Vagina (tissue), 2 donors: ENCODE measurements around the gene IDUA. TPM values are rescaled to one million over a fixed set of nuclear protein-coding genes. Genes with fewer than 3 reads are reported as not detected.

ENCODE experiments used
- DNase-seq, 2 donors: peaks; one replicate each; pipeline ENCODE4 v3.0.0-alpha.2; 2017; ENCODE audit errors: extremely low spot score in 2 of 2
- H3K27ac ChIP-seq: fragments of 200-600 bp; sonication (generic); one replicate; pipeline ENCODE4 v1.5.1; 2019
- H3K27me3 ChIP-seq: fragments of 200-600 bp; sonication (generic); one replicate; pipeline ENCODE4 v1.5.1; 2019
- H3K36me3 ChIP-seq, 2 donors: fragments of 200-600 bp; sonication (generic); one replicate each; pipeline ENCODE4 v1.5.1; 2017 to 2019
- H3K4me1 ChIP-seq: fragments of 200-600 bp; sonication (generic); one replicate; pipeline ENCODE4 v1.5.1; 2019
- H3K4me3 ChIP-seq, 2 donors: fragments of 200-600 bp; sonication (generic); 1 replicate in 1 of 2; 2 replicates in 1 of 2; pipeline ENCODE4 v1.5.1; 2016 to 2019
- H3K9me3 ChIP-seq: fragments of 200-600 bp; sonication (generic); one replicate; pipeline ENCODE4 v1.5.1; 2019
- CTCF ChIP-seq, 3 experiments: fragments of 450-650 bp in 2 of 3; fragments of 200-600 bp in 1 of 3; sonication (generic) in 1 of 3; IDR thresholded peaks; one replicate each; pipeline ENCODE4 v1.5.1; 2017 to 2019; ENCODE audit warnings: antibody characterized with exemption in 3 of 3, mild to moderate bottlenecking in 2 of 3, moderate library complexity in 2 of 3
- POLR2A ChIP-seq, 2 donors: fragments of 450-650 bp; IDR thresholded peaks; one replicate each; pipeline ENCODE4 v1.6.1; 2017; ENCODE audit warnings: antibody characterized with exemption in 2 of 2, mild to moderate bottlenecking in 2 of 2, moderate library complexity in 2 of 2
- POLR2AphosphoS5 ChIP-seq, 2 donors: sonication (generic); formaldehyde crosslinking; IDR thresholded peaks; one replicate each; pipeline ENCODE4 v1.9.0; 2017; ENCODE audit warnings: antibody characterized with exemption in 2 of 2, mild to moderate bottlenecking in 2 of 2, low read depth in 1 of 2; ENCODE audit not compliant: insufficient read depth in 1 of 2
- intact Hi-C: fragments of 100-400 bp; cut with DNase I; formaldehyde crosslinking; loops from one replicate; pipeline ENCODE4 v1.15.1; 2023
- total RNA-seq: library from RNA; depleted of rRNA; stranded (reverse); fragments of >200 nt; gene quantifications from one replicate; pipeline ENCODE4 v1.2.3, GENCODE V29; 2016

Gene IDUA
- total RNA-seq, 1 donor from 2014 or later = 28.0 TPM

GRCh38 chr4:949656-950055, 37.2 kb upstream of the IDUA start:
- H3K4me3 ChIP-seq = no peak overlapping the region
- no peaks in the 10 kb centered on the region for H3K4me1 ChIP-seq
- TF ChIP-seq POLR2A (IDR thresholded peaks at IDR 0.05) = no peak
- TF ChIP-seq POLR2AphosphoS5 (IDR thresholded peaks at IDR 0.05; ENCODE audit: insufficient read depth in 1 of 2, low read depth in 1 of 2) = no peak
- no peak for TF ChIP-seq CTCF (IDR thresholded peaks at IDR 0.05)
- intact Hi-C loops = no loop called here
- DNase-seq = no peak
- H3K9me3 ChIP-seq = no peaks in the 10 kb centered on the region
- H3K27ac ChIP-seq = no peak overlapping the region
- peaks cover 0 to 6% of the 10 kb centered on the region in 2 donors for H3K36me3 ChIP-seq
- H3K27me3 ChIP-seq = no peaks in the 10 kb centered on the region

DNA sequence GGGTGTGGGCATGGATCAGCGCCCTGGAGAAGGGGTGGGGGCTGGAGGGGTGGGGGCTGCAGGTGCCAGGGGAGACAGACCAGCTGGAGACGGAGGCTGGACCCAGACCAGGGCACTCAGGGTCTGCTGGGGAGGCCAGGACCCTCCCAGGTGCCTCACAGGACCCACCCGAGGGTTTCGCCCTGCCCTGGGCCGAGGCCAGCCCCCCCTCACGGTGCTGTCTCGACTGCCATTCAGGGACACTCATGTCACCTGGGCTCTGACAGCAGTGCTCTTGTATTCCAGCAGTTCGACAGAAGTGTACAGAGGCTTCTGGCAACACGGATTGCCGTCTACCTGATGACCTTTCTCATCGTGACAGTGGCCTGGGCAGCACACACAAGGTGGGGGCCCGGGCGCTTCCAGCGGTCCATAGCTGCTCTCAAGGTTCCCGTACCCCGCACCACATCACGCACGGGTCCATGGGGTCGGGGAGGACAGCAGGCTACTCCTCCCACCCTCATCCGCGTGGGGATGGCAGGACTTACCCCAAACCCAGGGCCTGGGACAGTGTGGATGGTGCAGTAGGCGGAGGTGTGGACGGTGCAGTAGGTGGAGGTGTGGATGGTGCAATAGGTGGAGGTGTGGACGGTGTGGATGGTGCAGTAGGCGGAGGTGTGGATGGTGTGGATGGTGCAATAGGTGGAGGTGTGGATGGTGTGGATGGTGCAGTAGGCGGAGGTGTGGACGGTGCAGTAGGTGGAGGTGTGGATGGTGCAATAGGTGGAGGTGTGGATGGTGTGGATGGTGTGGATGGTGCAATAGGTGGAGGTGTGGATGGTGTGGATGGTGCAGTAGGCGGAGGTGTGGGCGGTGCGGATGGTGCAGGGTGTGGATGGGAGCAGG, 36.5 kb upstream of the IDUA start:
- no peak overlapping the region for H3K4me3 ChIP-seq
- peaks cover 0 to 13% of the 10 kb centered on the region in 2 donors for H3K36me3 ChIP-seq
- H3K9me3 ChIP-seq = no peaks in the 10 kb centered on the region
- H3K4me1 ChIP-seq = no peaks in the 10 kb centered on the region
- H3K27me3 ChIP-seq = no peaks in the 10 kb centered on the region
- DNase-seq = no peak
- intact Hi-C loops = no loop called here
- H3K27ac ChIP-seq = no peak overlapping the region
- no peak for TF ChIP-seq POLR2AphosphoS5 (IDR thresholded peaks at IDR 0.05; ENCODE audit: insufficient read depth in 1 of 2, low read depth in 1 of 2)
- no peak for TF ChIP-seq POLR2A (IDR thresholded peaks at IDR 0.05)
- TF ChIP-seq CTCF (IDR thresholded peaks at IDR 0.05) = no peak

DNA sequence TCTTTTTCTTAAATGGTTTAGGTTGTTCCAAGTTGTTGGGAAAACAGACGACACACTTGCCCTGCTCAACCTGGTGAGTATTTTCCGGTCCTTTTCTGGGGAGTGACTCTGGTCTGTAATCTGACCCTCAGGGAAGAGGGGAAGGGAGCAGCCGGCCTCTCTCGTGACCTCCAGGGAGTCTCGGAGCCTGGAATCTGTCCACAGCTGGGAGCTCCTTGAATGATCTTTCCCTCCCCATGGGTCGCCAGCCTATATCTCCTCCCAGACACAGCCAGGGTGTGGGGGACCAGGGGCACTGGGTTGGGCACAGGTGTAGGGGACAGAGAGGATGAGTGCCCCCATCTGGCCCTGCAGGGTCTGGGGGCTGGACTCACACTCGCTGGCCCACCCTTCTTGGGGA, 35.7 kb upstream of the IDUA start:
- no peaks in the 10 kb centered on the region for H3K27me3 ChIP-seq
- H3K9me3 ChIP-seq = no peaks in the 10 kb centered on the region
- intact Hi-C loops = no loop called here
- TF ChIP-seq POLR2A (IDR thresholded peaks at IDR 0.05) (no peak), CTCF (IDR thresholded peaks at IDR 0.05) (no peak), POLR2AphosphoS5 (IDR thresholded peaks at IDR 0.05; ENCODE audit: insufficient read depth in 1 of 2, low read depth in 1 of 2) (no peak)
- H3K4me3 ChIP-seq = no peak overlapping the region
- H3K36me3 ChIP-seq = peaks cover 0 to 13% of the 10 kb centered on the region in 2 donors
- no peak for DNase-seq
- no peak overlapping the region for H3K27ac ChIP-seq
- H3K4me1 ChIP-seq = no peaks in the 10 kb centered on the region

- Histone ChIP-seq H3K4me3 (no peak overlapping the region), H3K4me1 (no peaks in the 10 kb centered on the region), H3K9me3 (no peaks in the 10 kb centered on the region), H3K36me3 (peaks cover 0 to 13% of the 10 kb centered on the region in 2 donors), H3K27ac (no peak overlapping the region), H3K27me3 (no peaks in the 10 kb centered on the region)
- intact Hi-C loops = no loop called here
- TF ChIP-seq POLR2AphosphoS5 (IDR thresholded peaks at IDR 0.05; ENCODE audit: insufficient read depth in 1 of 2, low read depth in 1 of 2) (no peak), POLR2A (IDR thresholded peaks at IDR 0.05) (no peak), CTCF (IDR thresholded peaks at IDR 0.05) (no peak)
- DNase-seq = no peak
Observed at GRCh38 chr4:951594-952468, 35.0 kb upstream of the IDUA start.
